Lower lobe of right lung (tissue), 2 donors: Measurements from ENCODE around the gene ZNF878. TPM values are rescaled to one million over a fixed set of nuclear protein-coding genes. Genes with fewer than 3 reads are reported as not detected.

Experiments
- ATAC-seq, 2 donors: fragments of 200-7000 bp; cut with Tn5 transposase; one replicate each; pipeline ENCODE4 v1.9.1; 2020 to 2022; ENCODE audit warnings: mild to moderate bottlenecking in 2 of 2, moderate library complexity in 2 of 2
- DNase-seq: peaks from one replicate; pipeline ENCODE4 v3.0.0-alpha.2; 2020
- H3K27ac ChIP-seq: fragments of 200-600 bp; one replicate; pipeline ENCODE4 v1.8.0; 2022
- H3K27me3 ChIP-seq: fragments of 200-600 bp; one replicate; pipeline ENCODE4 v1.8.0; 2022; ENCODE audit warnings: low read depth
- H3K36me3 ChIP-seq: fragments of 200-600 bp; one replicate; pipeline ENCODE4 v1.8.0; 2022; ENCODE audit warnings: mild to moderate bottlenecking
- H3K4me1 ChIP-seq: fragments of 200-600 bp; one replicate; pipeline ENCODE4 v1.8.0; 2022
- H3K4me3 ChIP-seq: fragments of 200-600 bp; one replicate; pipeline ENCODE4 v1.8.0; 2022; ENCODE audit warnings: mild to moderate bottlenecking
- H3K9me3 ChIP-seq: fragments of 200-600 bp; one replicate; pipeline ENCODE4 v1.8.0; 2022
- intact Hi-C: fragments of 100-400 bp; cut with DNase I; formaldehyde crosslinking; loops from one replicate; pipeline ENCODE4 v1.11.0; 2022
- total RNA-seq: library from RNA; stranded (reverse); fragmentation: NEBNext Ultra II Directional; extraction: Animal tissue kit (Norgen Biotek cat#: 25700); gene quantifications from one replicate; pipeline ENCODE4 v1.2.1, GENCODE V29; 2021
- TF ChIP-seq, protein P1 (sequence below): fragments of 200-600 bp; IDR thresholded peaks from one replicate; pipeline ENCODE4 v1.8.0; 2022; ENCODE audit warnings: antibody characterized with exemption, mild to moderate bottlenecking
- donor health status: DM: no; HTN: yes; CAD: no; lungs with severe emphysema.

Gene ZNF878
- total RNA-seq, 1 donor from 2014 or later, result 0.35 TPM

DNA sequence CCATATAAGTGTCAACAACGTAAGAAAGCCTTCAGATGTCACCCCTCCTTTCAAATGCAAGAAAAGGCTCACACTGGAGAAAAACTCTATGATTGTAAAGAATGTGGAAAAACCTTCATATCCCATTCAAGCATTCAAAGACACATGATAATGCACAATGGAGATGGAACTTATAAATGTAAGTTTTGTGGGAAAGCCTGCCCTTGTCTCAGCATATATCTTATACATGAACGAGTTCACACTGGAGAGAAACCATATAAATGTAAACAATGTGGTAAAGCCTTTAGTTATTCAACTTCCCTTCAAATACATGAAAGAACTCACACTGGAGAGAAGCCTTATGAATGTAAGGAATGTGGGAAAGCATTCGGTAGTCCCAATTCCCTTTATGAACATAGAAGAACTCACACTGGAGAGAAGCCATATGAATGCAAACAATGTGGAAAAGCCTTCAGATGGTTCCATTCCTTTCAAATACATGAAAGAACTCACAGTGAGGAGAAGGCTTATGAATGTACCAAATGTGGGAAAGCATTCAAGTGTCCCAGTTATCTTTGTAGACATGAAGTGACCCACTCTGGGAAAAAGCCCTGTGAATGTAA is 22.9 kb upstream of the ZNF878 start:
- intact Hi-C loops, result no loop called here
- H3K36me3 ChIP-seq, result peaks cover 36% of the 10 kb centered on the region
- H3K4me3 ChIP-seq, result no peak overlapping the region
- H3K27ac ChIP-seq, result no peak overlapping the region
- ATAC-seq (no peak), DNase-seq (no peak)
- no peaks in the 10 kb centered on the region for H3K4me1 ChIP-seq
- no peaks in the 10 kb centered on the region for H3K27me3 ChIP-seq
- TF ChIP-seq, protein P1, sequence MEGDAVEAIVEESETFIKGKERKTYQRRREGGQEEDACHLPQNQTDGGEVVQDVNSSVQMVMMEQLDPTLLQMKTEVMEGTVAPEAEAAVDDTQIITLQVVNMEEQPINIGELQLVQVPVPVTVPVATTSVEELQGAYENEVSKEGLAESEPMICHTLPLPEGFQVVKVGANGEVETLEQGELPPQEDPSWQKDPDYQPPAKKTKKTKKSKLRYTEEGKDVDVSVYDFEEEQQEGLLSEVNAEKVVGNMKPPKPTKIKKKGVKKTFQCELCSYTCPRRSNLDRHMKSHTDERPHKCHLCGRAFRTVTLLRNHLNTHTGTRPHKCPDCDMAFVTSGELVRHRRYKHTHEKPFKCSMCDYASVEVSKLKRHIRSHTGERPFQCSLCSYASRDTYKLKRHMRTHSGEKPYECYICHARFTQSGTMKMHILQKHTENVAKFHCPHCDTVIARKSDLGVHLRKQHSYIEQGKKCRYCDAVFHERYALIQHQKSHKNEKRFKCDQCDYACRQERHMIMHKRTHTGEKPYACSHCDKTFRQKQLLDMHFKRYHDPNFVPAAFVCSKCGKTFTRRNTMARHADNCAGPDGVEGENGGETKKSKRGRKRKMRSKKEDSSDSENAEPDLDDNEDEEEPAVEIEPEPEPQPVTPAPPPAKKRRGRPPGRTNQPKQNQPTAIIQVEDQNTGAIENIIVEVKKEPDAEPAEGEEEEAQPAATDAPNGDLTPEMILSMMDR, result no peak
- peaks cover 100% of the 10 kb centered on the region for H3K9me3 ChIP-seq

DNA sequence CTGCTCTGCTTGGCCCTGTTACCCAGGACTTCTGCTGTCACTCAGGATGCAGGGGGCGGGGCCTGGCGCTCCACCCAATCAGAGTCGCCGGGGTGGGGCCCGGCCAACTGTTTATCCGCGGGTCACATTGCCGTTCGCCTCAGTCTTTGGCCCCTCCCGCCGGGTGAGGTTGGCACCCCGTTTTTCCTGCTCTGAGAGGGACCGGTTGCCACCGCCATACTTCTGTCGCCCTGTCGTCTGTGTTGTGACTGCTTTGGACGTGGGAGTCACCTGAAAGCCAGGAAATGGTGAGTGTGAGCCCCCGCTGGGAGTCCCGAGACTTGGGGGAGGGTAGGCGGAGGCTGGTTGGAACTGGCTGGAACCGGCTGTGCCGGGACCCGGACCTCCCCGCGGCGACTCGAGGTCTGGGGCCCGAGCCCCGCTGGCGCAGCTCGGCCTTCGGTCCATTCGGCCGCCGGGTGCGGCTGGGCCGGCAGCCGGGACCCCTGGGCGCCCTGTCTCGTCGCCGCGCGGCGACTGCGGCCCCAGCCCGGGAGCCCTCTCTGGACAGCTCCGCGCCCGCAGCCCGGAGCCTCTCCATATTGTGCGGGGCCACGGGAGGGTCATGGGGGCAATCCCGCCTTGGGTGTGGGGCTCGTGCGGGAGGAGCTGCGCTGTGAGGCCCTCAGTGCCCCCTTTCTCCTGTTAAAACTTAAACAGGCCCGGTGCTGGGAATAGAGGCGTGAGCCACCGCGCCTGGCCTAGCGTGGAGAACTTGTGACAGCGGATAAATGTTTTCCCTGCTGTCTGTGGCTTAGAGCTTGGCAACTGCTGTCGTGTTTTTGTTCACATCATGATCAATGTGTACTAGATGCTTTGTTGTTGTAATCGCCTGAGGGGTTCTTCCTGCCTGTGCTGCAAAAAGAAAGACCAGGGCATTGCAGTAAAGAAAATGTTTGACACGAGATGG is 12.1 kb upstream of the ZNF878 start, which contains the start of gene ZNF844:
Gene ZNF844 (plus strand): TSS at position 142 of the 949 bp plus-strand sequence. CDS start 143 bp downstream, at position 285.
- TF ChIP-seq, protein P1, result no peak
- peak within 1 kb of the TSS; percentile 83 for H3K4me3 ChIP-seq
- intact Hi-C loops, result no loop called here
- H3K27ac ChIP-seq, result peak within 1 kb of the TSS; percentile 94
- ATAC-seq (peak; percentile 100), DNase-seq (peak; percentile 97)
- peaks cover 17% of the 10 kb centered on the region for H3K4me1 ChIP-seq
- H3K9me3 ChIP-seq, result peaks cover 20% of the 10 kb centered on the region
- H3K36me3 ChIP-seq, result peaks cover 4% of the 10 kb centered on the region
- H3K27me3 ChIP-seq, result no peaks in the 10 kb centered on the region

DNA sequence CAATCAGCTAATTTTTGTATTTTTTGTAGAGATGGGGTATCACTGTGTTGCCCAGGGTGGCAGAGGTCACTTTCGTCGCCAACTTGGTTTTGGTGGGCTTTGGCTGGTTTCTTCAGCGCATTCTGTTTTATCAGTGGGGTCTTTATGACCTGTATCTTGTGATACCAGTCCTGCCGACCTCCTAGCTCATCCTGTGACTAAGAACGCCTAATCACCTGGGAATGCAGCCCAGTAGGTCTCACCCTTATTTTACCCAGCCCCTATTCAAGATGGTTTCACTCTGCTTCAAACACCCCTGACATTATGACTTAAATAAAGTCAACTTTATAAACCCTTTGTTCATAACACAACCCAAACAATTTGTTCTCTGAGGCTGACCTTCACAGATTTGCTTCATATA is 3.0 kb upstream of the ZNF878 start:
- DNase-seq, result no peak
- no peak for ATAC-seq
- TF ChIP-seq, protein P1, result no peak
- Histone ChIP-seq H3K27ac (no peak overlapping the region), H3K27me3 (no peaks in the 10 kb centered on the region), H3K9me3 (no peaks in the 10 kb centered on the region), H3K4me3 (no peak overlapping the region), H3K36me3 (no peaks in the 10 kb centered on the region), H3K4me1 (peaks cover 15% of the 10 kb centered on the region)
- intact Hi-C loops, result no loop called here

DNA sequence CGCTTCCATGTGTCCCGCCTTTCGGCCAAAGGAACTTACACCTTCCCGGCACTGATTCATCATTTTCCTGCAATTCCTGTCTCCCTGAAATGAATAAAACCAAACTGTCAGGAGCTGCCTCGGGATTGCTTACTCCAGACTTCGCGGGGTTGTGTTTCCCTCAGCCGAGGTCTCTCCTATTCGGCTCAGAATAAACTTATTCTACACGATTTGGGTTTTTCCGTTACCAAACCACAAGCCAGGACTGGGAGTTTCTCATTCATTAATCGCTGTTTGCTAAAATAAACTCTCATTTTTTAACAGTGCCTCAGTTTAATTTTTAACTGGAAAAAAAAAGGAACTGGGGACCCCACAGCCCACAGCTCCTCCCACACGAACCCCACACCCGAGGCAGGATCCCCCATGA is 667 bp downstream of the ZNF878 start:
- TF ChIP-seq, protein P1, result no peak
- ATAC-seq (peak in 1 of 2 donors; percentile 9), DNase-seq (no peak)
- H3K36me3 ChIP-seq, result no peaks in the 10 kb centered on the region
- H3K27me3 ChIP-seq, result no peaks in the 10 kb centered on the region
- H3K27ac ChIP-seq, result peak overlapping the region; percentile 58
- H3K9me3 ChIP-seq, result no peaks in the 10 kb centered on the region
- intact Hi-C loops, result no loop called here
- H3K4me3 ChIP-seq, result peak overlapping the region; percentile 72
- peaks cover 9% of the 10 kb centered on the region for H3K4me1 ChIP-seq

DNA sequence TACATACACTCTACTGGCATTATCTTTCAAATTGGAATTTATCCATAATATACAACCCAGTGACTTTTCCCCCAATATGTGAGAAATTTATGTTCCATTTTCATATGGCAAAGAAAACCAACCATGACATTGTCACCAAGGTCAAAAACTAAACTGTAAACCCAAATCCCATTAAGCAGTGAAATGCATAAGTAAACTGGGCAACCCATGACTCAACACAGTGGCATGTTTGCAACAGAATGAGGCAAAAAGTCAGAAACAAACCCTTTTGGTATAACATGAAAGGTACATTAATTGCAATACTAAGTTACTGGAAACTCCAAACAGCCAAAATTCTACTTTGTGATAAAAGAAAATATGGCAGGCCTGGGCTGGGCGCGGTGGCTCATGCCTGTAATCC is 4.9 kb downstream of the ZNF878 start:
- intact Hi-C loops, result no loop called here
- Histone ChIP-seq H3K36me3 (no peaks in the 10 kb centered on the region), H3K27me3 (no peaks in the 10 kb centered on the region), H3K4me1 (peaks cover 9% of the 10 kb centered on the region), H3K27ac (no peak overlapping the region), H3K4me3 (no peak overlapping the region), H3K9me3 (peaks cover 28% of the 10 kb centered on the region)
- ATAC-seq (no peak), DNase-seq (no peak)
- TF ChIP-seq, protein P1, result no peak
